ENCODE data around the gene KIRREL1. TPM values are rescaled to one million over a fixed set of nuclear protein-coding genes. Genes with fewer than 3 reads are reported as not detected.

Gene KIRREL1
- total and polyA plus RNA-seq, 2 of the 8 experiments (the other 6 are each of a cell fraction or from before 2014, with no cell fraction given): 14.2 to 39.0 TPM

DNA sequence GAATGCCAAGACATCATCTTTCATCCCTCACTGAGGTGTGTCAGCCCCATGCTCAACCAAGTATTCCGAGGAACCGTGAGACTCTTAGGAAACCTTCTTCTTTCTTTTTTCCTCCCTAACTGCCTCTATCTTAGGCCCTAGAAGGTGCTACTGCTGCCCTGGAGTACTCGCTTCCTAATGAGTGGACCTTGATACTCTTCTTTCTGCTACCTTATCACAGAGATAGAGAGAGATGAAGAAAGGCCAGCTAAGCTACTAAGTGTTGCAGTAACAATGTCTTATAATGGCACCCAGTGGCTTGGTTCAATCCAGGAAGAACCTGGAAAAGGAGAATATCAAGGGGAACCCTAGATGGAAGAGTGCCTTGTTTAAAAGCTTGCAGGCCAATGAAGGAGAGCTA, 86.6 kb downstream of the KIRREL1 start:
- H3K23me2 ChIP-seq (ENCODE audit: low read depth, low read length): no peaks in the 10 kb centered on the region; the same call in 1 of the 2 replicates
- CTCF ChIA-PET (ENCODE audit: partially characterized antibody): interaction anchor here (0.8 to 2.3 kb wide), 5 partner anchors 13 to 90 kb away, joined by 3 to 13 read pairs (median 4); no protein-coding TSS in a partner anchor
- TF ChIP-seq TAF7 (optimal IDR thresholded peaks at IDR 0.05; ENCODE audit: borderline replicate concordance, low read depth, low read length): no peak
- no peak for TF ChIP-seq TBP (IDR thresholded peaks at IDR 0.05; ENCODE audit: low read depth, low read length)
- TF ChIP-seq NANOG (IDR thresholded peaks at IDR 0.05; ENCODE audit: insufficient read depth, low read depth, low read length, poor library complexity, severe bottlenecking): no peak
- no peak for TF ChIP-seq HDAC6 (IDR thresholded peaks at IDR 0.05; ENCODE audit: low read depth, low read length)
- TF ChIP-seq CBX5 (IDR thresholded peaks at IDR 0.05; ENCODE audit: low read depth, low read length): no peak
- TF ChIP-seq CREB1 (IDR thresholded peaks at IDR 0.05): no peak
- TF ChIP-seq, protein P1, sequence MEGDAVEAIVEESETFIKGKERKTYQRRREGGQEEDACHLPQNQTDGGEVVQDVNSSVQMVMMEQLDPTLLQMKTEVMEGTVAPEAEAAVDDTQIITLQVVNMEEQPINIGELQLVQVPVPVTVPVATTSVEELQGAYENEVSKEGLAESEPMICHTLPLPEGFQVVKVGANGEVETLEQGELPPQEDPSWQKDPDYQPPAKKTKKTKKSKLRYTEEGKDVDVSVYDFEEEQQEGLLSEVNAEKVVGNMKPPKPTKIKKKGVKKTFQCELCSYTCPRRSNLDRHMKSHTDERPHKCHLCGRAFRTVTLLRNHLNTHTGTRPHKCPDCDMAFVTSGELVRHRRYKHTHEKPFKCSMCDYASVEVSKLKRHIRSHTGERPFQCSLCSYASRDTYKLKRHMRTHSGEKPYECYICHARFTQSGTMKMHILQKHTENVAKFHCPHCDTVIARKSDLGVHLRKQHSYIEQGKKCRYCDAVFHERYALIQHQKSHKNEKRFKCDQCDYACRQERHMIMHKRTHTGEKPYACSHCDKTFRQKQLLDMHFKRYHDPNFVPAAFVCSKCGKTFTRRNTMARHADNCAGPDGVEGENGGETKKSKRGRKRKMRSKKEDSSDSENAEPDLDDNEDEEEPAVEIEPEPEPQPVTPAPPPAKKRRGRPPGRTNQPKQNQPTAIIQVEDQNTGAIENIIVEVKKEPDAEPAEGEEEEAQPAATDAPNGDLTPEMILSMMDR (IDR thresholded peaks at IDR 0.05; ENCODE audit: control extremely low read depth in 1 of 3, insufficient read depth in 1 of 3, low read depth in 1 of 3, low read length in 3 of 3): no peak
- TF ChIP-seq GTF2F1 (IDR thresholded peaks at IDR 0.05; ENCODE audit: borderline replicate concordance, low read depth, low read length): no peak
- TF ChIP-seq CTBP2 (IDR thresholded peaks at IDR 0.05; ENCODE audit: borderline replicate concordance, insufficient read depth, insufficient read length, low read length): no peak
- no peak for TF ChIP-seq KDM5A (IDR thresholded peaks at IDR 0.05; ENCODE audit: low read length)
- TF ChIP-seq KDM1A (IDR thresholded peaks at IDR 0.05; ENCODE audit: borderline replicate concordance, low read length): no peak

More for the DNA sequence above, 86.6 kb downstream of the KIRREL1 start:
- no peaks in the 10 kb centered on the region for H3K9me3 ChIP-seq (ENCODE audit: insufficient read depth in 2 of 2, low read depth in 1 of 2, low read length in 1 of 2)
- no peak overlapping the region for H2BK120ac ChIP-seq (replicated peaks; ENCODE audit: low read depth, low read length)
- H3K27ac ChIP-seq (ENCODE audit: low read depth, low read length): no peak overlapping the region
- no peak overlapping the region for H3K9ac ChIP-seq (replicated peaks in 1 of 4; ENCODE audit: extremely low read depth in 1 of 4, low read depth in 3 of 4, low read length in 3 of 4)
- H4K5ac ChIP-seq (ENCODE audit: insufficient read length, low read depth, low read length): no peak overlapping the region
- no peak overlapping the region for H4K91ac ChIP-seq (replicated peaks; ENCODE audit: insufficient read length, low read length)
- H2AK5ac ChIP-seq (ENCODE audit: low read depth, low read length): no peak overlapping the region
- no peak overlapping the region for H3K4ac ChIP-seq (replicated peaks; ENCODE audit: insufficient read length, low read depth, low read length)
- no peak overlapping the region for H2BK12ac ChIP-seq (ENCODE audit: low read depth, low read length)
- no peak overlapping the region for H4K8ac ChIP-seq (ENCODE audit: extremely low read depth, insufficient read depth, low read length)
- H3K14ac ChIP-seq (ENCODE audit: insufficient read length): no peak overlapping the region
- no peak for FAIRE-seq
- no peak overlapping the region for H3K4me3 ChIP-seq (ENCODE audit: extremely low read depth in 1 of 4, insufficient read depth in 2 of 4, low read depth in 3 of 4, low read length in 4 of 4)
- no peak overlapping the region for H2AFZ ChIP-seq (ENCODE audit: low read length)
- H3K56ac ChIP-seq (replicated peaks; ENCODE audit: insufficient read length, low read depth, low read length): no peak overlapping the region
- H4K20me1 ChIP-seq (replicated peaks in 1 of 2; ENCODE audit: control insufficient read depth in 1 of 2, insufficient read depth in 2 of 2, low read length in 2 of 2): peaks cover 0 to 4% of the 10 kb centered on the region in 2 experiments
- no peak for DNase-seq (ENCODE audit: low read depth in 1 of 2, low spot score in 2 of 2)
- peaks cover 0 to 24% (median 14%) of the 10 kb centered on the region in 4 experiments; a peak in 6 of 7 replicates for H3K4me1 ChIP-seq (replicated peaks in 1 of 4; ENCODE audit: control insufficient read depth in 3 of 4, insufficient read depth in 4 of 4, low read length in 3 of 4)
- H3K36me3 ChIP-seq (ENCODE audit: control insufficient read depth in 2 of 4, insufficient read depth in 4 of 4, low read length in 3 of 4): peaks cover 0 to 18% (median 11%) of the 10 kb centered on the region in 4 experiments; a peak in 4 of 8 replicates
- no peak overlapping the region for H3K4me2 ChIP-seq (ENCODE audit: insufficient read depth in 1 of 2, low read depth in 2 of 2, low read length in 2 of 2)
- 96% methylated on average over 3 of the region's 3 CpGs; no CpG with 5 or more reads in 1 of the 2 experiments for WGBS, 2 experiments (ENCODE audit: extremely low coverage in 1 of 2, insufficient coverage in 1 of 2, insufficient read length in 1 of 2, insufficient replicate concordance in 2 of 2, low coverage in 1 of 2, low lambda C conversion rate in 2 of 2, missing lambda C conversion rate in 1 of 2)
- no peaks in the 10 kb centered on the region for H3K27me3 ChIP-seq (replicated peaks in 1 of 4; ENCODE audit: control insufficient read depth in 3 of 4, extremely low read depth in 1 of 4, insufficient read depth in 3 of 4, low read length in 3 of 4)
- H3K23ac ChIP-seq (ENCODE audit: insufficient read length): no peak overlapping the region
- H3K18ac ChIP-seq (ENCODE audit: extremely low read depth, low read length): no peak overlapping the region
- H3K79me1 ChIP-seq (ENCODE audit: low read depth, low read length): no peaks in the 10 kb centered on the region; the same call in 1 of the 2 replicates
- POLR2A ChIA-PET (ENCODE audit: partially characterized antibody): interaction anchor here (0.6 kb wide), 1 partner anchor 87 kb away, joined by 3 read pairs; no protein-coding TSS in a partner anchor
- H2BK5ac ChIP-seq (ENCODE audit: low read depth, low read length): no peak overlapping the region
- no peak overlapping the region for H2BK15ac ChIP-seq (ENCODE audit: low read length)
- H2BK20ac ChIP-seq (ENCODE audit: low read length): no peak overlapping the region
- no peaks in the 10 kb centered on the region for H3K79me2 ChIP-seq (ENCODE audit: control insufficient read depth in 1 of 2, insufficient read depth in 2 of 2, low read length in 2 of 2)
